Liver (tissue), 9 donors: ENCODE measurements around the gene SNUPN. TPM values are rescaled to one million over a fixed set of nuclear protein-coding genes. Genes with fewer than 3 reads are reported as not detected.
"Not testable (repeated sequence)": the region's sequence is repeated elsewhere in the genome, so short reads cannot be mapped to it uniquely, and the experiment has no call there.

Source experiments
- DNase-seq: peaks from one replicate; pipeline ENCODE4 v3.0.0-alpha.2; 2017; ENCODE audit warnings: low spot score
- H3K27ac ChIP-seq, 2 donors: one replicate each; pipeline ENCODE4 v1.7.0; 2013; ENCODE audit warnings: inconsistent platforms in 2 of 2, low read length in 2 of 2, control low read depth in 1 of 2, low read depth in 1 of 2, mild to moderate bottlenecking in 1 of 2
- H3K27me3 ChIP-seq, 4 donors: one replicate each; pipeline versions ENCODE4 v1.6.1 to v1.7.0; 2013; ENCODE audit warnings: low read length in 3 of 4, inconsistent platforms in 1 of 4, mild to moderate bottlenecking in 1 of 4, moderate library complexity in 1 of 4; ENCODE audit not compliant: control insufficient read depth in 4 of 4, insufficient read depth in 4 of 4
- H3K36me3 ChIP-seq, 4 donors: one replicate each; pipeline versions ENCODE4 v1.6.1 to v1.7.0; 2013; ENCODE audit warnings: low read length in 3 of 4, mild to moderate bottlenecking in 3 of 4, low read depth in 1 of 4, moderate library complexity in 1 of 4; ENCODE audit not compliant: control insufficient read depth in 4 of 4, insufficient read depth in 3 of 4
- H3K4me1 ChIP-seq, 4 donors: one replicate each; pipeline versions ENCODE4 v1.6.1 to v1.7.0; 2013; ENCODE audit warnings: low read length in 3 of 4, mild to moderate bottlenecking in 3 of 4, moderate library complexity in 1 of 4; ENCODE audit not compliant: control insufficient read depth in 4 of 4, insufficient read depth in 4 of 4
- H3K4me3 ChIP-seq, 3 donors: one replicate each; pipeline versions ENCODE4 v1.6.1 to v1.7.0; 2013; ENCODE audit warnings: low read length in 3 of 3, control low read depth in 1 of 3, low read depth in 1 of 3, mild to moderate bottlenecking in 1 of 3
- H3K9ac ChIP-seq, 2 donors: one replicate each; pipeline ENCODE4 v1.7.0; 2013; ENCODE audit warnings: low read length in 2 of 2, mild to moderate bottlenecking in 2 of 2, moderate library complexity in 2 of 2, control low read depth in 1 of 2, low read depth in 1 of 2
- H3K9me3 ChIP-seq, 4 donors: one replicate each; pipeline versions ENCODE4 v1.6.1 to v1.7.0; 2013; ENCODE audit warnings: low read length in 3 of 4; ENCODE audit not compliant: control insufficient read depth in 4 of 4
- EGR1 ChIP-seq, 2 donors: IDR thresholded peaks; 2 replicates each; pipeline ENCODE4 v1.6.1; 2016 to 2018; ENCODE audit warnings: antibody characterized with exemption in 2 of 2, low read depth in 2 of 2
- FOXA1 ChIP-seq: IDR thresholded peaks from 2 replicates; pipeline ENCODE4 v1.6.1; 2016; ENCODE audit warnings: antibody characterized with exemption
- FOXA2 ChIP-seq: IDR thresholded peaks from 2 replicates; pipeline ENCODE4 v1.6.1; 2016; ENCODE audit warnings: antibody characterized with exemption
- GABPA ChIP-seq, 2 donors: IDR thresholded peaks in 1 of 2; conservative IDR thresholded peaks in 1 of 2; 2 replicates each; pipeline ENCODE4 v1.6.1; 2016; ENCODE audit warnings: antibody characterized with exemption in 2 of 2, mild to moderate bottlenecking in 1 of 2, moderate library complexity in 1 of 2
- HNF4A ChIP-seq, 2 donors: conservative IDR thresholded peaks; 2 replicates each; pipeline ENCODE4 v1.6.1; 2016; ENCODE audit warnings: antibody characterized with exemption in 2 of 2, mild to moderate bottlenecking in 2 of 2
- HNF4G ChIP-seq: IDR thresholded peaks from 2 replicates; pipeline ENCODE4 v1.6.1; 2016; ENCODE audit warnings: antibody characterized with exemption
- JUND ChIP-seq, 2 donors: IDR thresholded peaks; 2 replicates each; pipeline ENCODE4 v1.6.1; 2016; ENCODE audit warnings: antibody characterized with exemption in 2 of 2
- NR2F2 ChIP-seq: IDR thresholded peaks from 2 replicates; pipeline ENCODE4 v1.6.1; 2016; ENCODE audit warnings: antibody characterized with exemption
- RAD21 ChIP-seq, 2 donors: IDR thresholded peaks; 2 replicates each; pipeline ENCODE4 v1.6.1; 2016; ENCODE audit warnings: antibody characterized with exemption in 2 of 2, mild to moderate bottlenecking in 2 of 2
- SP1 ChIP-seq: IDR thresholded peaks from 2 replicates; pipeline ENCODE4 v1.6.1; 2018; ENCODE audit warnings: antibody characterized with exemption, mild to moderate bottlenecking
- TAF1 ChIP-seq: conservative IDR thresholded peaks from 2 replicates; pipeline ENCODE4 v1.6.1; 2016; ENCODE audit warnings: antibody characterized with exemption, mild to moderate bottlenecking
- YY1 ChIP-seq: IDR thresholded peaks from 2 replicates; pipeline ENCODE4 v1.6.1; 2016; ENCODE audit warnings: antibody characterized with exemption, mild to moderate bottlenecking
- WGBS: extraction: QIAGEN DNeasy Blood & Tissue Kit; methylation state at CpG from one replicate; pipeline ENCODE4 v1.1.7; 2013; 5-methylcytosine and 5-hydroxymethylcytosine counted together
- polyA plus RNA-seq, 2 donors: library from polyadenylated mRNA; stranded (reverse) in 1 of 2; unstranded in 1 of 2; fragments of 200-250 nt in 1 of 2; fragments of >200 nt in 1 of 2; fragmentation: Nextera tagmentation in 1 of 2; extraction: Ambion mirVana in 1 of 2; gene quantifications; one replicate each; pipeline versions ENCODE4 v1.2.1 to v1.2.3, GENCODE V29; 2013 to 2015
- total RNA-seq, 2 donors: library from RNA; depleted of rRNA; stranded (reverse); fragments of >200 nt; gene quantifications; one replicate each; pipeline ENCODE4 v1.2.3, GENCODE V29; 2014
- TF ChIP-seq, protein P1 (sequence below): IDR thresholded peaks from 2 replicates; pipeline ENCODE4 v1.6.1; 2016; ENCODE audit warnings: antibody characterized with exemption
- TF ChIP-seq, protein P2 (sequence below): fragments of 150-350 bp; IDR thresholded peaks from 2 replicates; pipeline ENCODE4 v1.5.1; 2017; ENCODE audit warnings: improper control_type of control experiment, low read depth, low read length; ENCODE audit not compliant: missing input control
- TF ChIP-seq, protein P3 (sequence below): IDR thresholded peaks from 2 replicates; pipeline ENCODE4 v1.6.1; 2016; ENCODE audit warnings: antibody characterized with exemption
- TF ChIP-seq, protein P4 (sequence below): IDR thresholded peaks from 2 replicates; pipeline ENCODE4 v1.6.1; 2016; ENCODE audit warnings: antibody characterized with exemption, mild to moderate bottlenecking
- TF ChIP-seq, protein P5 (sequence below): IDR thresholded peaks from 2 replicates; pipeline ENCODE4 v1.6.1; 2016; ENCODE audit warnings: antibody characterized with exemption
- donor health status: healthy.
- donor health status: healthy.
- donor health status: healthy.
- donor health status: healthy.
- donor health status: healthy.

The SNUPN gene
- total and polyA plus RNA-seq, 4 donors, result 7.8 to 13.2 (median 12.1) TPM

DNA sequence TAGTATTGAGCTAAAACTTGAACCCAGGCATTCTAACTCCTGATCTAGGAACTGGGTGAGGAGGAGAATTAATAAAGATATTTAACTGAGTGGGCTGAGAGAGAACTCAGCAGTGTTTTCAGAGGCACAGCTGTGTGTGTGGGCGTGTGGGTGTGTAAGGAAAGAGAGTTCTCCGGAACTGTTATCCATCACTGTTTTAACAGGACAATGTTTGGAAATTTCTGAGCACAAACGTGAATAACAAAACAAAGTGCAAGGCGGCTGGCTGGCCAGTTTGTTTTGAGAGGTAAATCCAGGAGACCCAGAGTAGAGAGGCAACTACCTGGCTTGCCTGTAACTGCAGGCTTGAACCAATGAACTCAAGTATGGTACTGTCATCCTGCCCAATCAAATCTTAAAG lies 41.4 kb downstream of the SNUPN start:
- no peak overlapping the region for H3K4me3 ChIP-seq
- TF ChIP-seq EGR1 (IDR thresholded peaks at IDR 0.05; ENCODE audit: low read depth in 2 of 2) (no peak), RAD21 (IDR thresholded peaks at IDR 0.05) (no peak), YY1 (no peak), FOXA2 (no peak), TAF1 (no peak), SP1 (no peak), JUND (IDR thresholded peaks at IDR 0.05) (no peak), HNF4A (conservative IDR thresholded peaks at IDR 0.05) (no peak), HNF4G (no peak), FOXA1 (no peak)
- TF ChIP-seq, protein P1, sequence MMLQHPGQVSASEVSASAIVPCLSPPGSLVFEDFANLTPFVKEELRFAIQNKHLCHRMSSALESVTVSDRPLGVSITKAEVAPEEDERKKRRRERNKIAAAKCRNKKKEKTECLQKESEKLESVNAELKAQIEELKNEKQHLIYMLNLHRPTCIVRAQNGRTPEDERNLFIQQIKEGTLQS, result no peak
- TF ChIP-seq, protein P2, sequence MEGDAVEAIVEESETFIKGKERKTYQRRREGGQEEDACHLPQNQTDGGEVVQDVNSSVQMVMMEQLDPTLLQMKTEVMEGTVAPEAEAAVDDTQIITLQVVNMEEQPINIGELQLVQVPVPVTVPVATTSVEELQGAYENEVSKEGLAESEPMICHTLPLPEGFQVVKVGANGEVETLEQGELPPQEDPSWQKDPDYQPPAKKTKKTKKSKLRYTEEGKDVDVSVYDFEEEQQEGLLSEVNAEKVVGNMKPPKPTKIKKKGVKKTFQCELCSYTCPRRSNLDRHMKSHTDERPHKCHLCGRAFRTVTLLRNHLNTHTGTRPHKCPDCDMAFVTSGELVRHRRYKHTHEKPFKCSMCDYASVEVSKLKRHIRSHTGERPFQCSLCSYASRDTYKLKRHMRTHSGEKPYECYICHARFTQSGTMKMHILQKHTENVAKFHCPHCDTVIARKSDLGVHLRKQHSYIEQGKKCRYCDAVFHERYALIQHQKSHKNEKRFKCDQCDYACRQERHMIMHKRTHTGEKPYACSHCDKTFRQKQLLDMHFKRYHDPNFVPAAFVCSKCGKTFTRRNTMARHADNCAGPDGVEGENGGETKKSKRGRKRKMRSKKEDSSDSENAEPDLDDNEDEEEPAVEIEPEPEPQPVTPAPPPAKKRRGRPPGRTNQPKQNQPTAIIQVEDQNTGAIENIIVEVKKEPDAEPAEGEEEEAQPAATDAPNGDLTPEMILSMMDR, result no peak
- TF ChIP-seq, protein P3, sequence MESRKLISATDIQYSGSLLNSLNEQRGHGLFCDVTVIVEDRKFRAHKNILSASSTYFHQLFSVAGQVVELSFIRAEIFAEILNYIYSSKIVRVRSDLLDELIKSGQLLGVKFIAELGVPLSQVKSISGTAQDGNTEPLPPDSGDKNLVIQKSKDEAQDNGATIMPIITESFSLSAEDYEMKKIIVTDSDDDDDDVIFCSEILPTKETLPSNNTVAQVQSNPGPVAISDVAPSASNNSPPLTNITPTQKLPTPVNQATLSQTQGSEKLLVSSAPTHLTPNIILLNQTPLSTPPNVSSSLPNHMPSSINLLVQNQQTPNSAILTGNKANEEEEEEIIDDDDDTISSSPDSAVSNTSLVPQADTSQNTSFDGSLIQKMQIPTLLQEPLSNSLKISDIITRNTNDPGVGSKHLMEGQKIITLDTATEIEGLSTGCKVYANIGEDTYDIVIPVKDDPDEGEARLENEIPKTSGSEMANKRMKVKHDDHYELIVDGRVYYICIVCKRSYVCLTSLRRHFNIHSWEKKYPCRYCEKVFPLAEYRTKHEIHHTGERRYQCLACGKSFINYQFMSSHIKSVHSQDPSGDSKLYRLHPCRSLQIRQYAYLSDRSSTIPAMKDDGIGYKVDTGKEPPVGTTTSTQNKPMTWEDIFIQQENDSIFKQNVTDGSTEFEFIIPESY, result no peak
- TF ChIP-seq, protein P4, sequence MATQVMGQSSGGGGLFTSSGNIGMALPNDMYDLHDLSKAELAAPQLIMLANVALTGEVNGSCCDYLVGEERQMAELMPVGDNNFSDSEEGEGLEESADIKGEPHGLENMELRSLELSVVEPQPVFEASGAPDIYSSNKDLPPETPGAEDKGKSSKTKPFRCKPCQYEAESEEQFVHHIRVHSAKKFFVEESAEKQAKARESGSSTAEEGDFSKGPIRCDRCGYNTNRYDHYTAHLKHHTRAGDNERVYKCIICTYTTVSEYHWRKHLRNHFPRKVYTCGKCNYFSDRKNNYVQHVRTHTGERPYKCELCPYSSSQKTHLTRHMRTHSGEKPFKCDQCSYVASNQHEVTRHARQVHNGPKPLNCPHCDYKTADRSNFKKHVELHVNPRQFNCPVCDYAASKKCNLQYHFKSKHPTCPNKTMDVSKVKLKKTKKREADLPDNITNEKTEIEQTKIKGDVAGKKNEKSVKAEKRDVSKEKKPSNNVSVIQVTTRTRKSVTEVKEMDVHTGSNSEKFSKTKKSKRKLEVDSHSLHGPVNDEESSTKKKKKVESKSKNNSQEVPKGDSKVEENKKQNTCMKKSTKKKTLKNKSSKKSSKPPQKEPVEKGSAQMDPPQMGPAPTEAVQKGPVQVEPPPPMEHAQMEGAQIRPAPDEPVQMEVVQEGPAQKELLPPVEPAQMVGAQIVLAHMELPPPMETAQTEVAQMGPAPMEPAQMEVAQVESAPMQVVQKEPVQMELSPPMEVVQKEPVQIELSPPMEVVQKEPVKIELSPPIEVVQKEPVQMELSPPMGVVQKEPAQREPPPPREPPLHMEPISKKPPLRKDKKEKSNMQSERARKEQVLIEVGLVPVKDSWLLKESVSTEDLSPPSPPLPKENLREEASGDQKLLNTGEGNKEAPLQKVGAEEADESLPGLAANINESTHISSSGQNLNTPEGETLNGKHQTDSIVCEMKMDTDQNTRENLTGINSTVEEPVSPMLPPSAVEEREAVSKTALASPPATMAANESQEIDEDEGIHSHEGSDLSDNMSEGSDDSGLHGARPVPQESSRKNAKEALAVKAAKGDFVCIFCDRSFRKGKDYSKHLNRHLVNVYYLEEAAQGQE, result no peak
- TF ChIP-seq, protein P5, sequence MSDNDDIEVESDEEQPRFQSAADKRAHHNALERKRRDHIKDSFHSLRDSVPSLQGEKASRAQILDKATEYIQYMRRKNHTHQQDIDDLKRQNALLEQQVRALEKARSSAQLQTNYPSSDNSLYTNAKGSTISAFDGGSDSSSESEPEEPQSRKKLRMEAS, result no peak
- H3K27me3 ChIP-seq, result no peaks in the 10 kb centered on the region
- H3K4me1 ChIP-seq, result peaks cover 3 to 7% (median 6%) of the 10 kb centered on the region in 4 donors
- H3K9ac ChIP-seq, result no peak overlapping the region
- peaks cover 0 to 2% (median 0%) of the 10 kb centered on the region in 4 donors for H3K36me3 ChIP-seq
- no peak for DNase-seq
- 47% methylated on average over 4 of the region's 4 CpGs for whole genome bisulfite sequencing
- no peak overlapping the region for H3K27ac ChIP-seq
- H3K9me3 ChIP-seq, result no peaks in the 10 kb centered on the region

DNA sequence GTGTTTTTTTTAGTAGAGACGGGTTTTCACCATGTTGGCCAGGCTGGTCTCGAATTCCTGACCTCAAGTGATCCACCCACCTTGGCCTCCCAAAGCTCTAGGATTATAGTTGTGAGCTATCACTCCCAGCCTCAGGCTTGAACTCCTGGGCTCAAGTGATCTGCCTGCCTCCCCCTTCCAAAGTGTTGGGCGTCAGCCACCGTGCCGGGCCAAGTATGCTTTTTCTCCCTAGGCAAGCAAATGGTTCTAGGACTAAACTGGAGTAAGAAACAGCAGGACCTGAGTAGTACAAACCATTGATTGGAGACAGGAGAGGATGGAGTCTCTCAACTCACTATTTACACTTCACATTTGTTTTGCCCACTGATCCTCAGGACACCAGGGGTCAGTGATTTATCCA lies 41.8 kb downstream of the SNUPN start:
- no peaks in the 10 kb centered on the region for H3K27me3 ChIP-seq
- no peak overlapping the region for H3K27ac ChIP-seq
- WGBS, result 89% methylated on average over 5 of the region's 5 CpGs
- H3K4me3 ChIP-seq, result no peak overlapping the region
- no peak for DNase-seq
- no peak overlapping the region for H3K9ac ChIP-seq
- H3K4me1 ChIP-seq, result peaks cover 3 to 7% (median 6%) of the 10 kb centered on the region in 4 donors
- TF ChIP-seq HNF4G (no peak), NR2F2 (no peak), GABPA (IDR thresholded peaks at IDR 0.05 in 1 of 2, conservative IDR thresholded peaks at IDR 0.05 in 1 of 2) (no peak), FOXA2 (no peak)
- TF ChIP-seq, protein P1, result no peak
- TF ChIP-seq, protein P2, result no peak
- peaks cover 0 to 2% (median 0%) of the 10 kb centered on the region in 4 donors for H3K36me3 ChIP-seq
- H3K9me3 ChIP-seq, result no peaks in the 10 kb centered on the region

DNA sequence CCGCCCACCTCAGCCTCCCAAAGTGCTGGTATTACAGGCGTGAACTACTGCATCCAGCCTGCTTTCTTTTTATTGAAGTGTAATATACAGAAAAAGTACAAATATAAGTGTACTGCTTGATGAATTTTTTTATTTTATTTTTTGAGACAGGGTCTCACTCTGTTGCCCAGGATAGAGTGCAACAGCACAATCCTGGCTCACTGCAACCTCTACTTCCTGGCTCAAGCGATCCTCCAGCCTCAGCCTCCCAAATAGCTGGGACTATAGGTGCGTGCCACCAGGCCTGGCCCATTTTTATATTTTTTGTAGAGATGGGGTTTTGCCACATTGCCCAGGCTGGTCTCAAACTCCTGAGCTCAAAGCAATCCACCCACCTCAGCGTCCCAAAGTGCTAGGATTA lies 42.6 kb downstream of the SNUPN start:
- DNase-seq, H3K4me3 ChIP-seq, H3K36me3 ChIP-seq, H3K27me3 ChIP-seq, H3K27ac ChIP-seq, H3K9ac ChIP-seq, H3K4me1 ChIP-seq, H3K9me3 ChIP-seq: not testable (repeated sequence)
- over 99% methylated on average over 5 of the region's 5 CpGs for WGBS
